ENCODE data around the gene VSIG10L. TPM values are rescaled to one million over a fixed set of nuclear protein-coding genes. Genes with fewer than 3 reads are reported as not detected.

The VSIG10L gene
- total and polyA plus RNA-seq, 7 donors = 0.35 to 2.3 (median 0.79) TPM

GRCh38 chr19:51293571-51294210, 48.2 kb downstream of the VSIG10L start:
- H3K4me3 ChIP-seq = no peak overlapping the region
- intact Hi-C loops (cut with DNase I) = no loop called here
- no peaks in the 10 kb centered on the region for H3K4me1 ChIP-seq
- H3K27me3 ChIP-seq (ENCODE audit: insufficient read depth in 3 of 3, low read length in 2 of 3) = peaks cover 0 to 21% (median 2%) of the 10 kb centered on the region in 3 donors
- 60 to 68% (median 61%) methylated on average over 13 to 14 of the region's 14 CpGs for WGBS, 3 donors
- DNase-seq (no peak), ATAC-seq (no peak)
- H3K36me3 ChIP-seq (ENCODE audit: insufficient read depth in 1 of 2, low read depth in 1 of 2) = no peaks in the 10 kb centered on the region
- no peaks in the 10 kb centered on the region for H3K9me3 ChIP-seq
- no peak for TF ChIP-seq CTCF (IDR thresholded peaks at IDR 0.05)
- H3K27ac ChIP-seq = no peak overlapping the region

GRCh38 chr19:51292971-51293370, 49.0 kb downstream of the VSIG10L start:
- Histone ChIP-seq H3K4me1 (no peaks in the 10 kb centered on the region), H3K36me3 (ENCODE audit: insufficient read depth in 1 of 2, low read depth in 1 of 2) (no peaks in the 10 kb centered on the region), H3K27me3 (ENCODE audit: insufficient read depth in 3 of 3, low read length in 2 of 3) (peaks cover 0 to 21% (median 2%) of the 10 kb centered on the region in 3 donors), H3K27ac (no peak overlapping the region), H3K9me3 (no peaks in the 10 kb centered on the region), H3K4me3 (no peak overlapping the region)
- intact Hi-C loops (cut with DNase I) = no loop called here
- no peak for TF ChIP-seq CTCF (IDR thresholded peaks at IDR 0.05)
- 9 to 13% (median 12%) methylated on average over 11 of the region's 11 CpGs for WGBS, 3 donors
- ATAC-seq (no peak), DNase-seq (no peak)

- no peaks in the 10 kb centered on the region for H3K9me3 ChIP-seq
Measured at GRCh38 chr19:51289635-51290034, 52.3 kb downstream of the VSIG10L start.

GRCh38 chr19:51285682-51286081, 56.3 kb downstream of the VSIG10L start:
- Histone ChIP-seq H3K4me3 (no peak overlapping the region), H3K27me3 (ENCODE audit: insufficient read depth in 3 of 3, low read length in 2 of 3) (no peaks in the 10 kb centered on the region), H3K9me3 (no peaks in the 10 kb centered on the region), H3K36me3 (ENCODE audit: insufficient read depth in 1 of 2, low read depth in 1 of 2) (no peaks in the 10 kb centered on the region), H3K4me1 (no peaks in the 10 kb centered on the region), H3K27ac (no peak overlapping the region)
- TF ChIP-seq CTCF (IDR thresholded peaks at IDR 0.05) = no peak
- DNase-seq (no peak), ATAC-seq (no peak)
- intact Hi-C loops (cut with DNase I) = no loop called here
- WGBS, 3 donors = 59 to 87% (median 80%) methylated on average over 3 of the region's 3 CpGs

More at GRCh38 chr19:51289635-51290034, 52.3 kb downstream of the VSIG10L start:
- H3K4me3 ChIP-seq = no peak overlapping the region
- no peak for DNase-seq
- intact Hi-C loops (cut with DNase I) = no loop called here
- no peak for ATAC-seq
- H3K27me3 ChIP-seq (ENCODE audit: insufficient read depth in 3 of 3, low read length in 2 of 3) = peaks cover 0 to 12% (median 2%) of the 10 kb centered on the region in 3 donors
- H3K27ac ChIP-seq = no peak overlapping the region
- WGBS, 3 donors = 71 to 96% (median 73%) methylated on average over 1 of the region's 1 CpG
- H3K4me1 ChIP-seq = no peaks in the 10 kb centered on the region
- H3K36me3 ChIP-seq (ENCODE audit: insufficient read depth in 1 of 2, low read depth in 1 of 2) = no peaks in the 10 kb centered on the region
- TF ChIP-seq CTCF (IDR thresholded peaks at IDR 0.05) = no peak

GRCh38 chr19:51282335-51282734, 59.6 kb downstream of the VSIG10L start:
- Histone ChIP-seq H3K9me3 (no peaks in the 10 kb centered on the region), H3K27ac (no peak overlapping the region), H3K4me1 (no peaks in the 10 kb centered on the region), H3K4me3 (no peak overlapping the region), H3K36me3 (ENCODE audit: insufficient read depth in 1 of 2, low read depth in 1 of 2) (no peaks in the 10 kb centered on the region), H3K27me3 (ENCODE audit: insufficient read depth in 3 of 3, low read length in 2 of 3) (no peaks in the 10 kb centered on the region)
- intact Hi-C loops (cut with DNase I) = no loop called here
- no peak for DNase-seq
- ATAC-seq = no peak
- TF ChIP-seq CTCF (IDR thresholded peaks at IDR 0.05) = no peak
- WGBS, 3 donors = 77 to 85% (median 83%) methylated on average over 4 of the region's 4 CpGs
